Lower lobe of right lung (tissue), 2 donors: ENCODE measurements around the gene DYNLT1. TPM values are rescaled to one million over a fixed set of nuclear protein-coding genes. Genes with fewer than 3 reads are reported as not detected.
A peak's percentile ranks its signal among the peaks of the same experiment; 100 is the strongest.

ENCODE experiments used
- ATAC-seq, 2 donors: fragments of 200-7000 bp; cut with Tn5 transposase; one replicate each; pipeline ENCODE4 v1.9.1; 2020 to 2022; ENCODE audit warnings: mild to moderate bottlenecking in 2 of 2, moderate library complexity in 2 of 2
- DNase-seq: peaks from one replicate; pipeline ENCODE4 v3.0.0-alpha.2; 2020
- H3K27ac ChIP-seq: fragments of 200-600 bp; one replicate; pipeline ENCODE4 v1.8.0; 2022
- H3K27me3 ChIP-seq: fragments of 200-600 bp; one replicate; pipeline ENCODE4 v1.8.0; 2022; ENCODE audit warnings: low read depth
- H3K36me3 ChIP-seq: fragments of 200-600 bp; one replicate; pipeline ENCODE4 v1.8.0; 2022; ENCODE audit warnings: mild to moderate bottlenecking
- H3K4me1 ChIP-seq: fragments of 200-600 bp; one replicate; pipeline ENCODE4 v1.8.0; 2022
- H3K4me3 ChIP-seq: fragments of 200-600 bp; one replicate; pipeline ENCODE4 v1.8.0; 2022; ENCODE audit warnings: mild to moderate bottlenecking
- H3K9me3 ChIP-seq: fragments of 200-600 bp; one replicate; pipeline ENCODE4 v1.8.0; 2022
- CTCF ChIP-seq: fragments of 200-600 bp; IDR thresholded peaks from one replicate; pipeline ENCODE4 v1.8.0; 2022; ENCODE audit warnings: antibody characterized with exemption, mild to moderate bottlenecking
- intact Hi-C: fragments of 100-400 bp; cut with DNase I; formaldehyde crosslinking; loops from one replicate; pipeline ENCODE4 v1.11.0; 2022
- total RNA-seq: library from RNA; stranded (reverse); fragmentation: NEBNext Ultra II Directional; extraction: Animal tissue kit (Norgen Biotek cat#: 25700); gene quantifications from one replicate; pipeline ENCODE4 v1.2.1, GENCODE V29; 2021
- donor health status: DM: no; HTN: yes; CAD: no; lungs with severe emphysema.

The DYNLT1 gene
- total RNA-seq, 1 donor from 2014 or later = 101 TPM

GRCh38 chr6:158667360-158667981 is 22.9 kb upstream of the DYNLT1 start:
- no peak for TF ChIP-seq CTCF
- no peaks in the 10 kb centered on the region for H3K27me3 ChIP-seq
- no peak for DNase-seq
- peaks cover 4% of the 10 kb centered on the region for H3K36me3 ChIP-seq
- H3K27ac ChIP-seq = peak overlapping the region; percentile 78
- intact Hi-C loops = no loop called here
- no peaks in the 10 kb centered on the region for H3K9me3 ChIP-seq
- H3K4me1 ChIP-seq = peaks cover 51% of the 10 kb centered on the region
- H3K4me3 ChIP-seq = no peak overlapping the region
- no peak for ATAC-seq

- ATAC-seq (peak; percentile 89 to 93), DNase-seq (peak; percentile 84)
- no peaks in the 10 kb centered on the region for H3K27me3 ChIP-seq
- intact Hi-C loops = no loop called here
- H3K9me3 ChIP-seq = no peaks in the 10 kb centered on the region
- peak overlapping the region; percentile 78 for H3K27ac ChIP-seq
- H3K4me1 ChIP-seq = peaks cover 52% of the 10 kb centered on the region
- peak overlapping the region; percentile 26 for H3K4me3 ChIP-seq
- peaks cover 4% of the 10 kb centered on the region for H3K36me3 ChIP-seq
- TF ChIP-seq CTCF = no peak
These were observed 22.3 kb upstream of the DYNLT1 start for GRCh38 chr6:158666628-158667359.

GRCh38 chr6:158665332-158665731 is 20.8 kb upstream of the DYNLT1 start:
- H3K9me3 ChIP-seq = no peaks in the 10 kb centered on the region
- H3K27ac ChIP-seq = no peak overlapping the region
- ATAC-seq (no peak), DNase-seq (no peak)
- H3K4me3 ChIP-seq = no peak overlapping the region
- no peaks in the 10 kb centered on the region for H3K27me3 ChIP-seq
- intact Hi-C loops = no loop called here
- no peak for TF ChIP-seq CTCF
- peaks cover 61% of the 10 kb centered on the region for H3K4me1 ChIP-seq
- peaks cover 4% of the 10 kb centered on the region for H3K36me3 ChIP-seq

GRCh38 chr6:158663625-158664165 is 19.2 kb upstream of the DYNLT1 start:
- Histone ChIP-seq H3K9me3 (no peaks in the 10 kb centered on the region), H3K4me1 (peaks cover 58% of the 10 kb centered on the region), H3K4me3 (peak overlapping the region; percentile 31), H3K36me3 (peaks cover 4% of the 10 kb centered on the region), H3K27me3 (no peaks in the 10 kb centered on the region), H3K27ac (peak overlapping the region; percentile 61)
- intact Hi-C loops = no loop called here
- no peak for DNase-seq
- ATAC-seq = no peak
- TF ChIP-seq CTCF = no peak

GRCh38 chr6:158662954-158663624 is 18.5 kb upstream of the DYNLT1 start:
- Histone ChIP-seq H3K9me3 (no peaks in the 10 kb centered on the region), H3K36me3 (peaks cover 4% of the 10 kb centered on the region), H3K4me1 (peaks cover 52% of the 10 kb centered on the region), H3K27me3 (no peaks in the 10 kb centered on the region), H3K4me3 (peak overlapping the region; percentile 31), H3K27ac (peak overlapping the region; percentile 61)
- no peak for TF ChIP-seq CTCF
- ATAC-seq = no peak
- DNase-seq = no peak
- intact Hi-C loops = no loop called here
